SH-SY5Y (cell line): ENCODE data around the gene CCDC15.

Experiments used
- GATA2 ChIP-seq: IDR thresholded peaks from 2 replicates; pipeline ENCODE4 v1.6.1; 2011; ENCODE audit warnings: mild to moderate bottlenecking, low read depth, low read length
- GATA3 ChIP-seq: IDR thresholded peaks from 2 replicates; pipeline ENCODE4 v1.6.1; 2011; ENCODE audit warnings: low read depth, mild to moderate bottlenecking, low read length, moderate library complexity

- TF ChIP-seq GATA2: no peak
- no peak for TF ChIP-seq GATA3
These were observed 37.7 kb upstream of the CCDC15 start for GRCh38 chr11:124916370-124916710.
